ENCODE data around the gene FGFR4.

Gene FGFR4

GRCh38 chr5:177128551-177128981 lies 41.9 kb downstream of the FGFR4 start:
- H3K4me3 ChIP-seq (ENCODE audit: low read length): no peak overlapping the region
- no peaks in the 10 kb centered on the region for H3K36me3 ChIP-seq (ENCODE audit: insufficient read depth, low read depth, low read length)
- H3K27me3 ChIP-seq (ENCODE audit: insufficient read depth, low read length): no peaks in the 10 kb centered on the region
- no peaks in the 10 kb centered on the region for H3K9me3 ChIP-seq (ENCODE audit: insufficient read depth, low read depth, low read length)
- peaks cover 14% of the 10 kb centered on the region for H3K4me1 ChIP-seq (ENCODE audit: insufficient read depth, low read length)
- H3K27ac ChIP-seq (ENCODE audit: low read length): no peak overlapping the region
- H3K9ac ChIP-seq (ENCODE audit: low read depth, low read length): no peak overlapping the region

DNA sequence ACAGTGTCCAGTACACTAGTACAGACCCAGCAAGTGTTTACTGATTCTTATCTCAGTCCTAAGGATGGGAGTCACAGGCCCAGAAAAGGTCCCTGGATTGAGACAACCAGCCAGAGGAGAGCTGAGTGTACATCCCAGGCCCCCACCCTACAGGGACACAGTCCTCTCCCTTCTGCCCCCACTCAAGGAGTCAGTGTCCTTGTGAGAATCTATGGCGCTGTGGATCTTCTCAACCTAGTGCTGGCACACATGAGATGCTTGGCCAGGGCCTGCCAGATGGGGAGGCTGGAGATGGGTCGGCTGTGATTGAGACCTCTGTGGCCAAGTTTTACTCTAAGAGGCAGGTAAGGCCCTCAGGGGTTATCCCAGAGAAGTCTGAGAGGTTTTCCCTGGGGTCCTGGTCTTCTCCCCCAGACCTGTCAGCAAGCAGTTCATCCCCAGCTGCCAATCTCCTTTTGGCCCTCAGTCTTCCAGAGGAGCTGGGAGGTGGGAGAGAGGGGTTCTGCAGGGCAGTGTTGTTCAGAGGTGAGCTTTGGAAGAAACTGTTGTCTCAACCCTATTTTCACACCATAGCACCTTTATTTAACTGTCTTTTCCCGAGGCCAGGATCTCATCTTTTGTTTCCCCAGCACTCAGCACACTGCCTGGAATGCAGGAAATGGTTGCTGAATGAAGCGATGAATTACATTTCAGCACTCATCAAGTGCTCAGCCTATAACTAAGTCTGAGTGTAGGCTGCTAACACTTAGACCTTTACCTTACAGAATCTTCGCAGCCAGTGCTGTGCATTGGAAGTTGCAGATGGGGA lies 43.7 kb downstream of the FGFR4 start:
- Histone ChIP-seq H3K4me3 (ENCODE audit: low read length) (peak overlapping the region; percentile 81; the same call in 1 of the 2 replicates), H3K4me1 (ENCODE audit: insufficient read depth, low read length) (peaks cover 21% of the 10 kb centered on the region), H3K27me3 (ENCODE audit: insufficient read depth, low read length) (no peaks in the 10 kb centered on the region), H3K36me3 (ENCODE audit: insufficient read depth, low read depth, low read length) (peaks cover 7% of the 10 kb centered on the region), H3K9ac (ENCODE audit: low read depth, low read length) (peak overlapping the region; percentile 96; the same call in 1 of the 2 replicates), H3K9me3 (ENCODE audit: insufficient read depth, low read depth, low read length) (no peaks in the 10 kb centered on the region), H3K27ac (ENCODE audit: low read length) (no peak overlapping the region)

- Histone ChIP-seq H3K4me3 (ENCODE audit: low read length) (peak overlapping the region; percentile 81; the same call in 1 of the 2 replicates), H3K27me3 (ENCODE audit: insufficient read depth, low read length) (no peaks in the 10 kb centered on the region), H3K36me3 (ENCODE audit: insufficient read depth, low read depth, low read length) (peaks cover 13% of the 10 kb centered on the region), H3K9ac (ENCODE audit: low read depth, low read length) (peak overlapping the region; percentile 96; the same call in 1 of the 2 replicates), H3K9me3 (ENCODE audit: insufficient read depth, low read depth, low read length) (no peaks in the 10 kb centered on the region), H3K4me1 (ENCODE audit: insufficient read depth, low read length) (peaks cover 23% of the 10 kb centered on the region), H3K27ac (ENCODE audit: low read length) (peak overlapping the region; percentile 71)
Observed at GRCh38 chr5:177131019-177131320, 44.3 kb downstream of the FGFR4 start.

DNA sequence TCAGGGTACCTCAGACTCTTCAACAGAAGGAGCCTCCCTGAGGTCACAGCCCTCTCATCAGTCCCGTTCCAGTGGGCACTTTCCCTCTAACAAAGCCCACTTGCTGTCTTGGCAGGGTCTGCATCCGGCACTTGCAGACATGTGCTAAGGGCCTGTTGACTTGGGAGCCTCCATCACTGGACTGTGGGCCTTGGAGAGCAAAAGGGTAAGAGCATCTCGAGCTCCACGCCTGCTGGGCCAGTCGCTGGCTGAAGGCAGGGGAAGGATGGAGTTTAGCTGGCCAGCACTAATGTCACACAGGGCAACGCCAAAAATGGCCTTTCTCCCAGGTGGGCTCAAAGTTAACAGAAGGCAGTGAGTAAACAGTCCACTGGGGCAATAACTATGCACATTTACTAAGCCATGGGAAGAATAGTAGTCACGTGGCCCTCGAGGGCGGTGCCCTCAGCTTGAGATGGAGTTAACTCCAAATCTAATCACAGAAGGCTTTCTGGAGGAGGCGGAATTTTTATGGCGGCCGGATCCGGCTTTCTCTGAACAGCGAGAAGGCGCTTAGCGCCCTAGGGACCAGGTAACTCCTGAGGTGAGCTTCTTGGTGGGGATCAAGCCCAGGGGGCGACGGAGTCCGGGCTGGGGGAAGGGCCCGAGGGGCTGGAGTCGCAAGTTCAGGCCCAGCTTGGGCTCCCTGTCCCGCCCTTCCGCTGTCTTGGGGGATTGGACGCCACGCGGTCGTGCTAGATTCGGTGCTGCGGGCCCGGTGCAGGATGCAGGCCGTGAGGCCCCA lies 44.8 kb downstream of the FGFR4 start:
- peak overlapping the region; percentile 71 for H3K27ac ChIP-seq (ENCODE audit: low read length)
- no peaks in the 10 kb centered on the region for H3K27me3 ChIP-seq (ENCODE audit: insufficient read depth, low read length)
- H3K36me3 ChIP-seq (ENCODE audit: insufficient read depth, low read depth, low read length): peaks cover 19% of the 10 kb centered on the region
- peak overlapping the region; percentile 81 for H3K4me3 ChIP-seq (ENCODE audit: low read length)
- H3K4me1 ChIP-seq (ENCODE audit: insufficient read depth, low read length): peaks cover 23% of the 10 kb centered on the region
- H3K9ac ChIP-seq (ENCODE audit: low read depth, low read length): peak overlapping the region; percentile 96
- no peaks in the 10 kb centered on the region for H3K9me3 ChIP-seq (ENCODE audit: insufficient read depth, low read depth, low read length)

- Histone ChIP-seq H3K36me3 (ENCODE audit: insufficient read depth, low read depth, low read length) (peaks cover 27% of the 10 kb centered on the region), H3K9me3 (ENCODE audit: insufficient read depth, low read depth, low read length) (no peaks in the 10 kb centered on the region; the same call in 1 of the 2 replicates), H3K9ac (ENCODE audit: low read depth, low read length) (peak overlapping the region; percentile 96), H3K27me3 (ENCODE audit: insufficient read depth, low read length) (no peaks in the 10 kb centered on the region), H3K4me1 (ENCODE audit: insufficient read depth, low read length) (peaks cover 26% of the 10 kb centered on the region), H3K27ac (ENCODE audit: low read length) (peak overlapping the region; percentile 100), H3K4me3 (ENCODE audit: low read length) (peak overlapping the region; percentile 81)
Observed at GRCh38 chr5:177132136-177133095, 45.7 kb downstream of the FGFR4 start.

- Histone ChIP-seq H3K27me3 (ENCODE audit: insufficient read depth, low read length) (no peaks in the 10 kb centered on the region), H3K27ac (ENCODE audit: low read length) (peak within 1 kb of the TSS; percentile 100), H3K9ac (ENCODE audit: low read depth, low read length) (peak within 1 kb of the TSS; percentile 96), H3K4me3 (ENCODE audit: low read length) (peak within 1 kb of the TSS; percentile 81), H3K9me3 (ENCODE audit: insufficient read depth, low read depth, low read length) (no peaks in the 10 kb centered on the region; the same call in 1 of the 2 replicates), H3K36me3 (ENCODE audit: insufficient read depth, low read depth, low read length) (peaks cover 36% of the 10 kb centered on the region), H3K4me1 (ENCODE audit: insufficient read depth, low read length) (peaks cover 26% of the 10 kb centered on the region)
Observed at GRCh38 chr5:177133096-177133852, 46.6 kb downstream of the FGFR4 start, which contains the start of gene NSD1. Gene NSD1 (plus strand): TSS chr5:177133773. CDS start chr5:177135104, 1,331 bp downstream.

DNA sequence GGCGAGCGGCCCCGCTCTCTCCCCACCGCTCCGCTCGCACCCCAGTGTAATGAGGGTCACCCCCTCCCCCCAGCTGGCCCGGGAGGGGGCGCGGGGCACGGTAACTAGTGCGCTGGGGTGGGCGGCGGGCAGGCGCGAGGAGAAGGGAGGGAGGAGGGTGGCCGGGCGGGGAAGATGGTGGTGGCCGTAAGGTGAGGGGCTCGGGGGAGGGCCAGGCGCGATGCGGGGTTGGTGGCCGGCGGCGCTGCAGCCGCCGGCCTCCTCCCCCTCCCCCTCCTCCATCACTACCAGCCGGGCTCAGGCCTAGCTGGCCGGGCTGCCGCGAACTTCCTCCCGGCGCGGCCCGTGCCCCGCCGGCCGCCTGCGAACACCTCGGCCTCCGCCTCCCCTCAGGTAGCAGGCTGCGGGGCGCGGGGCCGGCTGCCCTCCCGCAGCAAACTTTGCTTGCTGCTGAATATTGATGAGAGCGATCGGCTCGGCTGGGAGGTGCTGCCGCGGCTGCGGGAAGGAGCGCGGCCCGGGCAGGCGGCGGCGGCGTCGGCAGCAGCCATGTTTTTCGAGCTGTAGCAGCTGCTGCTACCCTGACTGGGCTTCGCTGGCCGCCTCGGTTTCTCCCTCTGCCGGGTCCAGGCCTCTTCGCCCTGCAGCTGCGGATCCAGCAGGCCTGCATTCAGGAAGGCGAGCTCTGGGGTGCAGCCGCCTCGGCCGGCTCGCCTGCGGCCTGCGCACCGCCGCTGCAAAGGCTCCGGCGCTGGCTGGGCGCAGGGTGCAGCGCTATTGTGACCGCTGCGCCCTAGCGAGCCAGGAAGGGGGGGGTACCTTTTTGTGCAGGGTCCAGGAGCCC lies 47.4 kb downstream of the FGFR4 start:
- no peaks in the 10 kb centered on the region for H3K27me3 ChIP-seq (ENCODE audit: insufficient read depth, low read length)
- peak overlapping the region; percentile 80 for H3K27ac ChIP-seq (ENCODE audit: low read length)
- peaks cover 39% of the 10 kb centered on the region for H3K36me3 ChIP-seq (ENCODE audit: insufficient read depth, low read depth, low read length)
- H3K4me1 ChIP-seq (ENCODE audit: insufficient read depth, low read length): peaks cover 26% of the 10 kb centered on the region
- H3K9me3 ChIP-seq (ENCODE audit: insufficient read depth, low read depth, low read length): no peaks in the 10 kb centered on the region; the same call in 1 of the 2 replicates
- H3K9ac ChIP-seq (ENCODE audit: low read depth, low read length): peak overlapping the region; percentile 84
- H3K4me3 ChIP-seq (ENCODE audit: low read length): peak overlapping the region; percentile 73

DNA sequence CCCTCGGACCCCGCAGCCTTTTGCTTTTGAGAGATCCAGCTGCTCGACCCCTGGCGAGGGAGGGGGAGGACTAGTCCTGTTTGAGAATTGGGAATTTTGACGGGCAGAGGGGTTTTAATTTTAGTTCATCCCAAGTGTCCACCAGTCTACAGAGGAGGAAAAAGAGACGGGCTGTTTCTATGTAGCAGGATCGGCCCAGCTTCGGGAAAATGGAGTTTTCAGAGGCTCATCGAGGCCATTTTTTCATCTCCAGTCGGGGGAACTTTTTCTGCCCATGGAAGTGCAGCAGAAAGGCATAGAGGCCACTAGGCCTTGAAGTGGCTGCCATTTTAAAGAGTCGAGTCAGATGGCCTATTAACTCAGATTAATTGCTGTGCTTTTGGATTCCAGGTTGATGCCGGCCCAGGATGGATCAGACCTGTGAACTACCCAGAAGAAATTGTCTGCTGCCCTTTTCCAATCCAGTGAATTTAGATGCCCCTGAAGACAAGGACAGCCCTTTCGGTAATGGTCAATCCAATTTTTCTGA lies 48.0 kb downstream of the FGFR4 start:
- Histone ChIP-seq H3K9me3 (ENCODE audit: insufficient read depth, low read depth, low read length) (no peaks in the 10 kb centered on the region; the same call in 1 of the 2 replicates), H3K4me3 (ENCODE audit: low read length) (peak overlapping the region; percentile 73), H3K27me3 (ENCODE audit: insufficient read depth, low read length) (no peaks in the 10 kb centered on the region), H3K9ac (ENCODE audit: low read depth, low read length) (peak overlapping the region; percentile 84), H3K36me3 (ENCODE audit: insufficient read depth, low read depth, low read length) (peaks cover 46% of the 10 kb centered on the region), H3K27ac (ENCODE audit: low read length) (peak overlapping the region; percentile 80), H3K4me1 (ENCODE audit: insufficient read depth, low read length) (peaks cover 26% of the 10 kb centered on the region)

- no peaks in the 10 kb centered on the region; the same call in 1 of the 2 replicates for H3K9me3 ChIP-seq (ENCODE audit: insufficient read depth, low read depth, low read length)
- H3K27me3 ChIP-seq (ENCODE audit: insufficient read depth, low read length): no peaks in the 10 kb centered on the region
- H3K4me3 ChIP-seq (ENCODE audit: low read length): no peak overlapping the region
- no peak overlapping the region for H3K9ac ChIP-seq (ENCODE audit: low read depth, low read length)
- no peak overlapping the region for H3K27ac ChIP-seq (ENCODE audit: low read length)
- peaks cover 91% of the 10 kb centered on the region for H3K36me3 ChIP-seq (ENCODE audit: insufficient read depth, low read depth, low read length)
- peaks cover 7% of the 10 kb centered on the region for H3K4me1 ChIP-seq (ENCODE audit: insufficient read depth, low read length)
Observed at GRCh38 chr5:177140312-177140711, 53.6 kb downstream of the FGFR4 start.

DNA sequence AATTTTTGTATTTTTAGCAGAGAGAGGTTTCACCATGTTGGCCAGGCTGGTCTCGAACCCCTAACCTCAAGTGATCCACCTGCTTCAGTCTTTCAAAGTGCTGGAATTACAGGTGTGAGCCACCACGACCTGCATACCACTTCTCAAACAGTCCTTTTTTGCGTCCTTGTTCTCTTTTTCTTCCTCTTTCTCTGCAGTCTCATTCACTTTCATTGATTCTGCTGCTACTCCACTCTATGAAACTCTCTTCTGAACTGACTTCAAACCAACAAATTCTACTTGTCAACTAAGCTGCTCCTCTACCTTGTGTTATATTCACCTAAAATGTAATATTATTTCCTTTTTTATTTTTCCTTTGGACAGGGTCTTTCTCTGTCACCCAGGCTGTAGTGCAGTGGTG lies 54.8 kb downstream of the FGFR4 start:
- Histone ChIP-seq H3K4me3 (ENCODE audit: low read length) (no peak overlapping the region), H3K4me1 (ENCODE audit: insufficient read depth, low read length) (peaks cover 4% of the 10 kb centered on the region; the same call in 1 of the 2 replicates), H3K9me3 (ENCODE audit: insufficient read depth, low read depth, low read length) (no peaks in the 10 kb centered on the region; the same call in 1 of the 2 replicates), H3K36me3 (ENCODE audit: insufficient read depth, low read depth, low read length) (peaks cover 91% of the 10 kb centered on the region), H3K27me3 (ENCODE audit: insufficient read depth, low read length) (no peaks in the 10 kb centered on the region), H3K27ac (ENCODE audit: low read length) (no peak overlapping the region), H3K9ac (ENCODE audit: low read depth, low read length) (no peak overlapping the region)
